Motor neuron (in vitro differentiated cells): ENCODE results near the gene ARHGEF7. TPM values are rescaled to one million over a fixed set of nuclear protein-coding genes. Genes with fewer than 3 reads are reported as not detected.

Source experiments
- ATAC-seq, 8 experiments: fragments of 200-7000 bp; cut with Tn5 transposase; replicated peaks in 6 of 8; 2 replicates each; pipeline ENCODE4 v1.8.0; 2021; ENCODE audit warnings: mild to moderate bottlenecking in 8 of 8, moderate library complexity in 8 of 8
- H3K27ac ChIP-seq, 2 donors: fragments of 250-450 bp; sonication (Bioruptor Pico); 2 replicates each; pipeline ENCODE4 v1.9.0; 2021; ENCODE audit warnings: antibody characterized with exemption in 2 of 2, mild to moderate bottlenecking in 2 of 2, moderate library complexity in 1 of 2
- H3K4me1 ChIP-seq, 2 donors: fragments of 250-450 bp; sonication (Bioruptor Pico); replicated peaks in 1 of 2; 2 replicates each; pipeline ENCODE4 v1.6.1; 2021; ENCODE audit warnings: antibody characterized with exemption in 2 of 2, mild to moderate bottlenecking in 2 of 2, moderate library complexity in 1 of 2
- H3K4me3 ChIP-seq, 5 donors: fragments of 250-450 bp; sonication (Bioruptor Pico); 2 replicates each; pipeline ENCODE4 v1.9.0; 2021; ENCODE audit warnings: antibody characterized with exemption in 5 of 5, mild to moderate bottlenecking in 5 of 5, moderate library complexity in 4 of 5
- WGBS, 10 experiments: fragments of 450-650 bp; shearing (Covaris generic); methylation state at CpG; one replicate each; pipeline ENCODE4 v1.0.0; 2022; 5-methylcytosine and 5-hydroxymethylcytosine counted together
- in situ Hi-C, 9 experiments: fragments of 400-800 bp; cut with MboI; loops; one replicate each; pipeline ENCODE4 v1.15.0; 2021; ENCODE audit warnings: low sequenced_read_pairs in 9 of 9, low pct_unique_long_range_greater_than_20kb in 2 of 9; ENCODE audit not compliant: unreplicated experiment in 9 of 9
- total RNA-seq, 8 experiments: library from RNA; unstranded; fragments of 300-600 nt; gene quantifications; 2 replicates each; pipeline versions ENCODE4 v1.2.3 to v1.2.4, GENCODE V29; 2022

Gene ARHGEF7
- total RNA-seq, 8 experiments from 2014 or later: 27.9 to 56.9 (median 50.5) TPM

DNA sequence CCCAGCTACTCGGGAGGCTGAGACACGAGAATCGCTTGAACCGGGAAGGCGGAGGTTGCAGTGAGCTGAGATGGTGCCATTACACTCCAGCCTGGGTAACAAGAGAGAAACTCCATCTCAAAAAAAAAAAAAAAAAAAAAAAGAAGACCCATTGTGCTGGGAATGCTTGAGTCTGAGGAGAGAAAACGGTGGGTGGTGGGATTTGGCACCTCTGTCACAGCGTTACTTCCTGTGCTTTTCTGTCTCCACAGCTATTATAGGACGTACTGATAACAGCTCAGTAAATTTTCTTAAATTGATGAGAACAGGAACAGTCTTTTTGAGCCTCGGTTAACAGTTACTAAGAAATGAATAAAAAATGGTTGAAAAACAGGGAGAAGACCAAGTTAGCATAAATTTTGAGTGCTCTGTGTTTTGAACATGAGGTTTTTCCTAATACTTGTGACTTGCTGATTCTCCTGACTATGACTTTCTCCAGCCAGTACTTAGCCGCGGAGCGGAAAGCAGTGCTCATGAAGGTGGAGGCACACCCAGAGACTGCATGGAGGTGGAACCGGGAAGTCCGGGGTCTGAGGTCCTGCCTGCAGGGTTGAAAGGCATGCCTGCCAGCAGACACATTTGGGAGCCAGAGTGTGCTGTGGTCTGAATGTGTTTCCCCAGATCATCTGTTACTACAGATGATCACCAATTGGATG, 150.0 kb downstream of the ARHGEF7 start:
- ATAC-seq: no peak
- Histone ChIP-seq H3K4me3 (no peak overlapping the region), H3K4me1 (no peaks in the 10 kb centered on the region), H3K27ac (no peak overlapping the region)
- in situ Hi-C loops: no loop called here
- WGBS, 10 experiments: 83 to 100% (median 97%) methylated on average over 2 to 12 of the region's 14 CpGs; no CpG with 5 or more reads in 1 of the 10 experiments

DNA sequence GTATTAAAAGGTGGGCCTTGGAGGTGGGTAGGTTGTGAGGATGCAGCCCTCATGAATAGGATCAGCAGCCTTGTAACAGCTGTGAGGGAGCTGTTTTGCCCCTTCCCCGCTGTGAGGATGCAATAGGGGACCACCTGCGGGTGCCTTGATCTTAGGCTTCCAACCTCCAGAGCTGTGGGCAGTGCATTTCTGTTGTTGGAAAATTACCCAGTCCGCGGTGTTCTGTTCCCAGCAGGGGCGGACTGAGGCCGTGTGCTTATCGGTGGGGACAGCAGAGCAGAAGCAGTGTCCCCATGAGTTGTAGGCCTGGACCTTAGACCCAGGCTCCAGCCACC, 150.6 kb downstream of the ARHGEF7 start:
- in situ Hi-C loops: no loop called here
- no peak for ATAC-seq
- Histone ChIP-seq H3K27ac (no peak overlapping the region), H3K4me1 (no peaks in the 10 kb centered on the region), H3K4me3 (no peak overlapping the region)
- WGBS, 10 experiments: 67 to 100% (median 90%) methylated on average over 2 to 7 of the region's 7 CpGs; no CpG with 5 or more reads in 7 of the 10 experiments

DNA sequence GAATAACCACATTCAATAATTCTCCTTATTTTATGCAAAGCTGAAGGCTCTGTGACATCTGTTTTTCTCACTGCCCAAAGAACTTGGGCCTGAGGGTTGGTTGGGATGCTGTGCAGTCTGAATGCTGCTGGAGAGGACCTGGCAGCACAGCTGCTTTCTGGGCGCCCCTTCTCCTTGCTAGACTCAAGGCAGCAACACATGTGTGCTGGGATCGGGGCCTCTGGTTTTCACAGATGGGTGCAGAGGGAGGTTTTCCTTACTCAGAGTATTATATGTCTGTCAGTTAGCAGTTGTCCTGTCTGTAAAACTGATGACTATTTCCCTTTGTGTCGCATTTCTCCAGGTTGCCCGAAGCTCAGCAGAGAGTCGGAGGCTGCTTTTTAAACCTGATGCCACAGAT, 152.1 kb downstream of the ARHGEF7 start:
- peak in 1 of 8 experiments; percentile 26 for ATAC-seq
- WGBS, 10 experiments: 50 to 100% (median 92%) methylated on average over 1 to 5 of the region's 5 CpGs; no CpG with 5 or more reads in 6 of the 10 experiments
- Histone ChIP-seq H3K4me3 (no peak overlapping the region), H3K4me1 (no peaks in the 10 kb centered on the region), H3K27ac (no peak overlapping the region)
- in situ Hi-C loops: no loop called here

DNA sequence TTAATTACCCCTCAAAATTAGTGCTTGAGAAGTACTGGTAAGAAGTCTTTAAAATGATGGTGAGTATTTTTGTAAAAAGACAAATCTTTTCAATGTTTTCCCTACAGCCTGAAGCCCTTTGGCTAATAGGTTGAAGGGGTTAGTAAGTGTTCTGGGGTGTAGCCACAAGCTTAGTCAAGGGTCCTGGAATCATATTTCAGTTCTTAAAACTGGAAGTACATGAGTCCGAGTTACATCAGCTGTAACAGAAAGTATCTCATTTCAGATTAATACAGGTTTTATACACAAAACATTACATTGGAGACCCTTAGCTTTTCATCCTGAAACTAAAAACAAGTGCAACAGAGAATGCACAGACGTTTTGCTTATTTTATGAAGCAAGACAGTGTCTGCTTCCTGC, 152.7 kb downstream of the ARHGEF7 start:
- 0 to 87% (median 57%) methylated on average over 1 to 2 of the region's 2 CpGs; no CpG with 5 or more reads in 3 of the 10 experiments for WGBS, 10 experiments
- H3K4me1 ChIP-seq: no peaks in the 10 kb centered on the region
- no peak overlapping the region for H3K4me3 ChIP-seq
- H3K27ac ChIP-seq: no peak overlapping the region
- no peak for ATAC-seq
- in situ Hi-C loops: no loop called here

DNA sequence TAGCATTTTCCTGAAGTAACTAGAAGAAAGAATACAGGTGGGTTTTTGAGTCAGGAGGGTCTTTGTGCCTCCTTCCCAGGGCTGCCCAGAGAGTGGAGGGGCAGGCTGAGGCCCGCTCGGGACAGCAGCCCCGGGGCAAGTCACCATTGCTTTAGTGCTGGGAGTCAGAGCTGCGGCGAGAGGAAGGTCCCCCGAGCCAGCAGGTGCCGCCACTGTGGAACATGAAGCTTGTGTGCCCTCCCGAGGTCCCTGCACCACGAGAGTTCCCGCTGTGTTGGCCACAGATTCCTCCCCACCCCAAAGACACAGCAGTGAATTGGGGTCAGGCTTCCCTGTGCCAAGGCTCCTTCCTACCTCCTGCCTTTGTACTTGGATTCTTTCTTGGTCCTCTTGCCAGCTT, 154.4 kb downstream of the ARHGEF7 start:
- no peak overlapping the region for H3K4me3 ChIP-seq
- ATAC-seq: no peak
- in situ Hi-C loops: no loop called here
- WGBS, 10 experiments: 94 to 100% methylated on average over 3 to 4 of the region's 10 CpGs; no CpG with 5 or more reads in 8 of the 10 experiments
- H3K4me1 ChIP-seq: no peaks in the 10 kb centered on the region
- H3K27ac ChIP-seq: no peak overlapping the region

DNA sequence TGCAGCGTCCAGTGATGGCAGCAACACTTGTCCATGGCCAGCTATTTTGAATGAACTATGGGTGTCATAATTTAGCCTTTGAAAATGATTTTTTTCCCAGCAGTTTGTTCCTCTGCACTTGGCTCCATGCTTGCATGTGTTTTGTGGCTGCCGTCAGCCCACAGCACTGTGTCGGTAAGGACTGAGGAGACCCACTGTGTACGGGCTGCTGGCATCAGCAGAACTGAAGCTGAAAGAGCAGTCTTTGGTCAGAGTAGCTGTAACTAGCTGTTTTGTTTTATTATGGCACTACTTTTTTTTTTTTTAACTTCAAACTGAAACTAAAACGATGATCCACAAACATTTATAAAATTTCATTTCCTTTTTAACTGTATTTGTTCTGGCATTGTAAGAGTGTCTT, 155.0 kb downstream of the ARHGEF7 start:
- Histone ChIP-seq H3K4me1 (no peaks in the 10 kb centered on the region), H3K27ac (no peak overlapping the region), H3K4me3 (no peak overlapping the region)
- WGBS, 10 experiments: 20 to 100% (median 79%) methylated on average over 1 to 5 of the region's 5 CpGs
- in situ Hi-C loops: no loop called here
- no peak for ATAC-seq

DNA sequence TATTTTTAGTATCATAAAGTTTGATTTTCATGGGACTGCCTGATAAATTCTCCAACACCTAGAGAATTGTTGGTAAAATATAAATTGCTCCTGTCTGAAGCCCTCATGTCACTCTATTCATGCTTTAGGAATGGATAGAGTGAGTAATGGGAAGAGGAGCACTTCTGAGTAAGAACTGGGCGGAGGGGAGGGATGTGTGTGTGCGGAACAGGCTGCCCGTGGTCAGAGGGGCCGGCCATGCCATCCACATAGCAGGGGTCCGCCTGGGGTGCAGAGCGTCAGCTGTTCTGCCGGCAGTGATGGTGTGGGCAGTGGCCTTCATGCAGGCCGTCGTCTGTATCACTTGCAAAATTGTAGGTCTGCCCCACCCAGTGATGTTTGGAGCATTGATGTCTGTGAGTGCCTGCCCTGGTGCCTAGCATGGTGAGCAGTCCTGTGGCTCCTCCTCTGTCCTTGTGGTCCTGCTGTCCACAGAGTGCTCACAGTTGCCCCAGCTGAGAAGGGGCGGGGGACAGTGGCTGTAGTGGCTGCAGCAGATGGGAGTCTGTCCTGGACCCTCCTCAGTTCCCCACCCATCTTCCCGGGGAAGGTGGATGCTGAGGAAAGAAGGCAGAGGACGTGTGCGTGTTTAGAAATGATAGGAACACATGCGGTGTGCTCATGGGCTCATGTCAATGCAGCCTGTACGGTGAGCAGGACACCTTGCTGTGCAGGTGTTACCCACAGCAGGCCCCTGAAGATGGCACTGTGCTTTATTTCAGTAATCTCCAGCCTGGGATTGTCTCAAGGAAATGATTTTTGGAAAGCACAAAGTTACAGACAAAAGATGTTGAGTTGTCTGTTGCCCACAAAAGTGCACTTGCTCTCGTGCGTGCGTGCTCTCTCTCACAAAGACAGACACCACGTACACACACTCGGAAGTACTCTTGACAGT, 155.9 kb downstream of the ARHGEF7 start:
- ATAC-seq: peak in 2 of 8 experiments; percentile 72
- H3K4me3 ChIP-seq: no peak overlapping the region

DNA sequence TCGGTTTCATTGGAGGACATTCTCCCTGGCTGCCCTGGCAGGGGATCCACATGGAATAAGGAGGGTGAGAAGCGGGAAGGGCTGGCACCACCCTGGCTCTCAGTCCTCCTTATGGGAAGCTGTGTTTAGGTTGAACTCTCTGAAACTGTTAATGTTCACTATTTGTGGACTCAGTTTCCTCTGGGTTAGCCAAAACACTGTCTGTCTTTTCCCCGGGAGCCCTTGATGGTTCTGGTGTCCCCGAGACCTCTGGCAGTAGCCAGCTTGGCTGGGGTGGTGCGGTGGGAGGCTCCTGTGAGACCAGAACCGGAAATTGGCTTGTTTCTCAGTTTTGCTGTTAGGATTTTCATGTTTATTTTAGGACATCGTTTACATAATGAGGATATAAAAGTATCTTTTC, 157.0 kb downstream of the ARHGEF7 start:
- ATAC-seq: no peak
- no peak overlapping the region for H3K27ac ChIP-seq
- no peaks in the 10 kb centered on the region for H3K4me1 ChIP-seq
- H3K4me3 ChIP-seq: no peak overlapping the region
- in situ Hi-C loops: no loop called here
- 35 to 100% (median 76%) methylated on average over 1 to 5 of the region's 7 CpGs; no CpG with 5 or more reads in 2 of the 10 experiments for WGBS, 10 experiments

More for the DNA sequence above, 155.9 kb downstream of the ARHGEF7 start:
- H3K27ac ChIP-seq: no peak overlapping the region
- WGBS, 10 experiments: 83 to 100% (median 94%) methylated on average over 2 to 8 of the region's 20 CpGs; no CpG with 5 or more reads in 4 of the 10 experiments
- no peaks in the 10 kb centered on the region for H3K4me1 ChIP-seq
- in situ Hi-C loops: no loop called here

DNA sequence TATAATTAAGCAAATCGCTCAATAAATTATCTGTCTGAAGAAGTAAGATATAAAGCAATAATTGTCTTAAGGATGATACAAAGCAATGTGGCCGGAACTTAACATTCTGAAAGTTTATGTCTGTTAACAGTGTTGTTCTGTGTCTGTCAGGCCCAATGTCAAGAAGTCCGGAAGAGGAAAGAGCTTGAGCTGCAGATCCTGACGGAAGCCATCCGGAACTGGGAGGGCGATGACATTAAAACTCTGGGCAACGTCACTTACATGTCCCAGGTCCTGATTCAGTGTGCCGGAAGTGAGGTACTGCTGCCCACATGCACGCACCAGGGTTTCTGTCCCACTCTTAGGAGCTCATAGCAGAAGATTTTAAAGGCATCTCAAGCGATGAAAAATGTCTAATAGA, 160.3 kb downstream of the ARHGEF7 start:
- in situ Hi-C loops: no loop called here
- WGBS, 10 experiments: 83 to 100% (median 94%) methylated on average over 1 to 10 of the region's 10 CpGs; no CpG with 5 or more reads in 1 of the 10 experiments
- no peak overlapping the region for H3K27ac ChIP-seq
- ATAC-seq: no peak
- no peaks in the 10 kb centered on the region for H3K4me1 ChIP-seq
- no peak overlapping the region for H3K4me3 ChIP-seq

DNA sequence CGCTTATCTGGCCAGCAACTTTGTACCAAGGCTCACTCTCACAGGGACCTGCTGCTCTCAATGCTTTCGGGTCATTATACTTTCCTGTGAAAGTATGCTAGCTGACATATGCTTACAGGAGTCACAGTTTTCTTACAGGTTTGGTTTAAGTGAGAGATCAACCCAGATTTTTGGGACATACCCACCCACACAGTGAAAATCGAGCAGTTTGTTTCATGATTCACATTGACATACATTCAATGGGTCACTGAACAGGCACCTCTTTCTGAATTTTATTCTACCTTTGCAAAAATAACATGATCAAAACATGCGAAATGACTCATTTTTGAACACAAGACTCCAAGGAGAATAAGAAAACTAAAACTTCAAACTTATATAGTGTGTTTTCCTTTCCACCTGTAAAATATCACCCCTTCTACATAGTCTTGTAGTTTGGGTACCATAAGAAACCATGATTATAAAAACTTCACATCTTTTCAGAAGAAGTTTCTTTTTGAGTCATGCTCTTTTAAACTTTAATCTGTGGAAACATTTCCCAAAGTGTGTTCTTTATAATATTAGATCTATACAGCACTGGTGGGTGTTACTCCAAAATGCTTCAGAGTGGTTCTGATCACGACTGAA, 161.0 kb downstream of the ARHGEF7 start:
- Histone ChIP-seq H3K4me3 (no peak overlapping the region), H3K4me1 (no peaks in the 10 kb centered on the region), H3K27ac (no peak overlapping the region)
- 77 to 100% (median 98%) methylated on average over 1 to 5 of the region's 5 CpGs for WGBS, 10 experiments
- in situ Hi-C loops: no loop called here
- ATAC-seq: no peak

DNA sequence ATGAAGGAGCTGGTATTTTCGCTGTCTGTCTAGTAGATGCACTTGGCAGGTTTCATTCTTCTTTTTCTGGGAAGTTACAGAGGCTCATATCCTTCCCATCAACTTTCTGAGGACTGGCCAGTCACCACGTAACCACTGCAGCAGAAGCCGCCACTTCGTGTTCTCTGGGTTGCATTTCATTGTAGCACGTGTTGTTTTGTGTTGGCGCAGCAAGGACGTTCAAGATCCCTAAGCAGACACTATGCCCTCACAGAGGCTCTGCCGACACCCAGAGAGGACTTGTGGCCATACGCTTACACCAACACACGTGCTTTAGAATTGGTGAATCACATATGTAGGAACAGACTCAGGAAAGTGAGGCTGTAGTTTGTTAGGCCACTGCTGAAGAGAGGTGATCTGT, 163.1 kb downstream of the ARHGEF7 start:
- 80 to 100% (median 94%) methylated on average over 1 to 8 of the region's 10 CpGs; no CpG with 5 or more reads in 1 of the 10 experiments for WGBS, 10 experiments
- in situ Hi-C loops: no loop called here
- no peak overlapping the region for H3K4me3 ChIP-seq
- no peaks in the 10 kb centered on the region for H3K4me1 ChIP-seq
- no peak overlapping the region for H3K27ac ChIP-seq
- no peak for ATAC-seq

DNA sequence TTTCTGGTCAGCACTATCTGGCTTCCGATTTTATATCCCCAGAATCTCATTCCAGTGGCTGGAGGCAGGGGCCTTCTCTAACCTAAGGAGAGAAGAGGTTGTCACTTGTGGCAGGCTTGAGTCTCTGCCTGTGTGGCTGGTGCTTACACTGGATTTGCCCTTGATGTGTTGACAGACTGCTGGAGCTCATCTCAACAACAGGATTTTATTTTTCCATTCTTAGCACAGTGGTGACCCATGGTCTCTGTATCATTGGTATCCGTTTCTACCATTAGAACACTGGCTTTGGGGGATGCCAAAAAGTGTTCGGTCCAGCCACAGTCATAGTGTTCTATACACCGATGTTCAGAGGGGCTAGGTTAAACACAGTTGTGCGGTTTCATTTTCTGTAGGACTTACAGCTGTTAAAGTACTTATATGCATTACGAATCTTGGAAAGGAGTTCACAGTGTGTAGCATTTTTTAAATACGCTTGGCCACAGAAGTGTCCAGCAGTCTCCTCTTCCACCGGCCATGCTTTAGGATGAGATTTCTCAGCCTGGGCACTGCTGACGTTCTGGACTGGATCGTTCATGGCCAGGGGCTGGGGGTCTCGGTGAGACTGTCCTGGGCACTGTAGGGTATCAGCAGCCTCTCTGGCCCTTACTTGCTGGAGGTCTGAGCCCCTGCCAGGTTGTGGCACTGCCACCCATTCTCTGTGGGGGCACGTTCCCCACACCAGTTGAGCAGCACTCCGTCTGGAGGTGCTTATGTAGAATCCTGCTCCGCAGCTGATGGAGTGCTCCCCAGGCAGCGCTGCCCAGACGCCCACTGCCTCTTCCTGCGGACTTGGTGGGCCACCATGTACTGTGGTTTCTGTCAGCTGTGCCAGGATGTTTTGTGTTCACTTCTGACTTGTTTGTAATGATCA, 163.9 kb downstream of the ARHGEF7 start:
- Histone ChIP-seq H3K27ac (no peak overlapping the region), H3K4me3 (no peak overlapping the region), H3K4me1 (no peaks in the 10 kb centered on the region)
- ATAC-seq: no peak
- in situ Hi-C loops: no loop called here
- WGBS, 10 experiments: 87 to 100% (median 97%) methylated on average over 3 to 10 of the region's 17 CpGs; no CpG with 5 or more reads in 1 of the 10 experiments
